NCI-H82 treated with DMSO at 0.1 percent for 48 hours (cell line): ENCODE results near the gene WDR41.

Experiments
- DNase-seq: peaks from one replicate; lab custom pipeline; 2025; ENCODE audit not compliant: unreplicated experiment; lab: John Stamatoyannopoulos, UW

WDR41 gene

GRCh38 chr5:77449277-77449676 is 42.8 kb downstream of the WDR41 start:
- no peak for DNase-seq

- no peak for DNase-seq
Observed at GRCh38 chr5:77448831-77449230, 43.3 kb downstream of the WDR41 start.

- no peak for DNase-seq
Observed at GRCh38 chr5:77444356-77444755, 47.8 kb downstream of the WDR41 start.

GRCh38 chr5:77443670-77444069 is 48.4 kb downstream of the WDR41 start:
- no peak for DNase-seq

GRCh38 chr5:77438071-77438470 is 54.0 kb downstream of the WDR41 start:
- no peak for DNase-seq

- no peak for DNase-seq
Observed at GRCh38 chr5:77437194-77437593, 54.9 kb downstream of the WDR41 start.

GRCh38 chr5:77431719-77432118 is 60.4 kb downstream of the WDR41 start:
- no peak for DNase-seq

- no peak for DNase-seq
Observed at GRCh38 chr5:77431286-77431685, 60.8 kb downstream of the WDR41 start.

GRCh38 chr5:77430726-77431125 is 61.4 kb downstream of the WDR41 start:
- DNase-seq = no peak

- no peak for DNase-seq
Observed at GRCh38 chr5:77428526-77428925, 63.6 kb downstream of the WDR41 start.

- no peak for DNase-seq
Observed at GRCh38 chr5:77427998-77428397, 64.1 kb downstream of the WDR41 start.

GRCh38 chr5:77426670-77427069 is 65.4 kb downstream of the WDR41 start:
- no peak for DNase-seq

GRCh38 chr5:77425998-77426659 is 66.0 kb downstream of the WDR41 start:
- no peak for DNase-seq

- DNase-seq = no peak
Observed at GRCh38 chr5:77425420-77425819, 66.7 kb downstream of the WDR41 start.

- no peak for DNase-seq
Observed at GRCh38 chr5:77424921-77425320, 67.2 kb downstream of the WDR41 start.

GRCh38 chr5:77423022-77423750 is 68.9 kb downstream of the WDR41 start:
- DNase-seq = no peak

GRCh38 chr5:77420940-77421339 is 71.2 kb downstream of the WDR41 start:
- DNase-seq = no peak

GRCh38 chr5:77419644-77420582 is 72.2 kb downstream of the WDR41 start:
- no peak for DNase-seq

GRCh38 chr5:77418601-77419581 is 73.2 kb downstream of the WDR41 start:
- no peak for DNase-seq

- no peak for DNase-seq
Observed at GRCh38 chr5:77418162-77418561, 74.0 kb downstream of the WDR41 start.
